Choroid plexus epithelial cell (primary cell): Measurements from ENCODE around the gene TCF7L1.
"Not testable (repeated sequence)": the region's sequence is repeated elsewhere in the genome, so short reads cannot be mapped to it uniquely, and the experiment has no call there.

Experiments used
- DNase-seq: peaks from one replicate; pipeline ENCODE4 v3.0.0-alpha.2; 2010; ENCODE audit warnings: low read depth
- H3K4me3 ChIP-seq: 2 replicates; pipeline ENCODE4 v1.5.1; 2011; ENCODE audit warnings: low read depth, mild to moderate bottlenecking, control low read depth, low read length, moderate library complexity
- TF ChIP-seq, protein P1 (sequence below): conservative IDR thresholded peaks from 2 replicates; pipeline ENCODE4 v1.5.1; 2011; ENCODE audit warnings: low read depth, mild to moderate bottlenecking, control low read depth, inconsistent platforms, low read length, moderate library complexity

Gene TCF7L1

DNA sequence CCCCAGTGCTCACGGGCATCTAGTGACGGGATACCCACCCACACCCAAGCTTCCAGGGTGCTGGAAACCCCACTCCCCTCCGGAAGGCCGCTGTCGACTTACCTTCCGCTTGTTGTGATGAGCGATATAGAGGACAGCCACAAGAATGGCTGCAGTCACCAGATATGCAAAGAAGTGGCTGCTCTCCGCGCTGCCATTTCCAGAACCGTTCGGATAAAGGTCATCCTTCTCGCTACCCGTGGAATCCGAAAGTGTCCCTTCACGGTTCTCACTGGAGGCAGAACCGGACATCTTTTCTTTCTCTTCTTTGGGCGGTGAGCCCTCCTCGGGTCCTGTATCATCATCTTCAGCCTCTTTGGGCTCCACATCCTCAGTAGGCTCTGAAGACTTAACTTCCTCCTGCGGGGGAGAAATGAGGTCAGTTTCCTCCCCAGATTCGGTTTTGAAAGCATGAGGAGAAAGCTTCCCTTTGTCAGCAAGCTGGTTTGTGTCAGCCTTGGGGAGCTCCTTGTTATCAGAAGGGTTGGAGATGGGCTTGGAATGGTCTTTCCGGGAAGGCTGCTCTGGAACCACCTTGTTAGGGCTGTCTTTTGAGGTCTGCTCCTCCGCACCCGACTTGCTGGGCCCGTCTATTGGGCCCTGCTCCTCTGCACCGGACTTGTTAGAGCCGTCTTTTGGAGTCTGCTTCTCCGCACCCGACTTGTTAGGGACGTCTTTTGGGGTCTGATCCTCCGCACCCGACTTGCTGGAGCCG is 193.4 kb downstream of the TCF7L1 start:
- peak; percentile 30 for DNase-seq
- H3K4me3 ChIP-seq: peak overlapping the region; percentile 91
- TF ChIP-seq, protein P1, sequence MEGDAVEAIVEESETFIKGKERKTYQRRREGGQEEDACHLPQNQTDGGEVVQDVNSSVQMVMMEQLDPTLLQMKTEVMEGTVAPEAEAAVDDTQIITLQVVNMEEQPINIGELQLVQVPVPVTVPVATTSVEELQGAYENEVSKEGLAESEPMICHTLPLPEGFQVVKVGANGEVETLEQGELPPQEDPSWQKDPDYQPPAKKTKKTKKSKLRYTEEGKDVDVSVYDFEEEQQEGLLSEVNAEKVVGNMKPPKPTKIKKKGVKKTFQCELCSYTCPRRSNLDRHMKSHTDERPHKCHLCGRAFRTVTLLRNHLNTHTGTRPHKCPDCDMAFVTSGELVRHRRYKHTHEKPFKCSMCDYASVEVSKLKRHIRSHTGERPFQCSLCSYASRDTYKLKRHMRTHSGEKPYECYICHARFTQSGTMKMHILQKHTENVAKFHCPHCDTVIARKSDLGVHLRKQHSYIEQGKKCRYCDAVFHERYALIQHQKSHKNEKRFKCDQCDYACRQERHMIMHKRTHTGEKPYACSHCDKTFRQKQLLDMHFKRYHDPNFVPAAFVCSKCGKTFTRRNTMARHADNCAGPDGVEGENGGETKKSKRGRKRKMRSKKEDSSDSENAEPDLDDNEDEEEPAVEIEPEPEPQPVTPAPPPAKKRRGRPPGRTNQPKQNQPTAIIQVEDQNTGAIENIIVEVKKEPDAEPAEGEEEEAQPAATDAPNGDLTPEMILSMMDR: no peak

DNA sequence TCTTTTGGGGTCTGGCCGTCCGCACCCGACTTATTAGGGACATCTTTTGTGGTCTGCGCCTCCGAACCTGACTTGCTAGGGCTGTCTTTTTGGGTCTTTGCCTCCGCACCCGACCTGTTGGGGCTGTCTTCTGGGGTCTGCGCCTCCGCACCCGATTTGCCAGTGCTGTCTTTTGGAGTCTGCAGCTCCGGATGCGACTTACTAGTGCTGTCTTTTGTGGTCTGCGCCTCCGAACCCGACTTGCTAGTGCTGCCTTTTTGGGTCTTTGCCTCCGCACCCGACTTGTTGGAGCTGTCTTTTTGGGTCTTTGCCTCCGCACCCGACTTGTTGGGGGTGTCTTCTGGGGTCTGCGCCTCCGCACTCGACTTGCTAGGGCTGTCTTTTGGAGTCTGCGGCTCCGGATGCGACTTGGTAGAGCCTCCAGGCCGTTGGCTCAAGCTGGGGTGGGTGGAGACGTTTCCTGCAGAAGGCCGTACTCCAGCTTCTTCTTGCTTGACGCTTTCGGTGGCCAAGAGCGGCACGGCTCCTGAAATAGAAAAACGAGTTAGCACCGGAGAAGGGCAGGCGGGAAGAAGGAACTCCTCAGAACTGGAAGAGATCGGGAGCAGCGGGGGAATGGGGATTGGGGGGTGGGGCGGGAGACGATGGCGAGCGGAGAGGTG is 194.1 kb downstream of the TCF7L1 start:
- TF ChIP-seq, protein P1: no peak
- DNase-seq: peak; percentile 65
- H3K4me3 ChIP-seq: peak overlapping the region; percentile 91

DNA sequence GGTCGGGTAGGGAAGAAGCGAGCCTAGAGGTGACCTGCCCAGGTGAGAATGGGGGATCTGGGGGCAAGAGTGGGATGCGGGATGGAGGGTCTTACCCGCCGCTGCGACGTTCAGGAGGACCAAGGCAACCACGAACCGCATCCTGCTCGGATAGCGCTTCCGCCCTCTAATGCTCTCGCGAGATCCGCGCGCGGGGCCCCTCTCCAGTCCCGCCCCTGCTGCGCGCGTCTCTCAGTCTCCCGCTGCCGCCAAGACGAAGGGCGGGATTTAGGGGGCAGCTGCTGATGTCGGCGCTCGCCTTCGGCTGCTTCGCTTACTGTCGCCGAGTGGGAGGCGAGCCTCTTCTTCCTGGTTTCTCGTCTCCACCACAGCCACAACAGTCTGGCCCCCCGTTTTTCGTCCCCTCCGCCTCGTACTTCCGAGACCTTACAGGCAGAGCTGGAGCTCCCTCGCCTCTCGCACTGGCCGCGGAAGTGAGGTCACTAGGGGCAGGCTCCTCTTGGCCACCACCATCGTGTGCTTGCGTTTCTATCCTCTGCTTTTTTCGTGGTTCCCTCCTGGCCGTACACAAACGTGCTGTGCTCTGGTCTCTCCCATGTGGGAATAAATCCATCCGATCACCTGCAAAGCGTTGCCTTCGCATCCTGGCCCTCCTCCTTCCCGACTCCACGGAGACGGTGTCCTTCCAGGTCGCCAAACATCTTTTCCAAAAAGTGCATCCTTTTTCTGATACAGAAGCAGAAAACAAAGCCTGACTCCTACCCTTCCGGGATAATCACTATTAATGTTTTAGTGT is 194.8 kb downstream of the TCF7L1 start, which contains the start of gene TGOLN2:
TGOLN2 (minus strand) TSS at position 168 of the 796 bp plus-strand sequence; CDS start at position 141, 27 bp downstream.
- TF ChIP-seq, protein P1: peak; percentile 7
- peak; percentile 92 for DNase-seq
- H3K4me3 ChIP-seq: peak within 1 kb of the TSS; percentile 91

DNA sequence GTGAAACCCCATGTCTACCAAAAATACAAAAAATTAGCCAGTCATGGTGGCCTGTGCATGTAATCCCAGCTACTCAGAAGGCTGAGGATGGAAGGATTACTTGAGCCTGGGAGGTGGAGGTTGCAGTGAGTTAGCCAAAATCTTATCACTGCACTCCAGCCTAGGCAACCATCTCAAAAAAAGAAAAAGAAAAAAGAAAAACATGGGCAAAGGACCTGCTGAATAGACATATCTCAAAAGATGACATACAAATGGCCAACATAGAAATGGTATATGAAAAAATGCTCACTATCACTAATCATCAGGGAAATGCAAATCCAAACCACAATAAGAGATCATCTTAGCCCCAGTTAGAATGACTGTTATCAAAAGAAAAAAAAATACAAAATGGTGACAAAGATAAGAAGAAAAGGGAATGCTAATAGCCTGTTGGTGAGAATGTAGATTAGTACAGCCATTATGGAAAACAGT is 196.0 kb downstream of the TCF7L1 start:
- no peak overlapping the region for H3K4me3 ChIP-seq
- TF ChIP-seq, protein P1: no peak
- no peak for DNase-seq

DNA sequence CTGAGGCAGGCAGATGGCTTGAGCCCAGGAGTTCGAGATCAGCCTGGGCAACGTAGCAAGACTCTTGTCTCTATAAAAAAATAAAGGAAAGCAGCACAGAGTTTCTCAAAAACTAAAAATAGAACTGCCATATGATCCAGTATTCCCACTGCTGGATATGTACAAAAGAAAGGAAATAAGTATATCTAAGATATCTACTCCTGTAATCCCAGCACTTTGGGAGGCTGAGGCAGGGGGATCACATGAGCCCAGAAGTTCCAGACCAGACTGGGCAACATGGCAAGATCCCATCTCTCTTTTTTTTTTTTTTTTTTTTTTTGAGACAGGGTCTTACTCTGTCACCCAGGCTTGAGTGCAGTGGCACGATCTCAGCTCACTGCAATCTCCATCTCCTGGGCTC is 196.5 kb downstream of the TCF7L1 start:
- not testable (repeated sequence) for DNase-seq, H3K4me3 ChIP-seq

DNA sequence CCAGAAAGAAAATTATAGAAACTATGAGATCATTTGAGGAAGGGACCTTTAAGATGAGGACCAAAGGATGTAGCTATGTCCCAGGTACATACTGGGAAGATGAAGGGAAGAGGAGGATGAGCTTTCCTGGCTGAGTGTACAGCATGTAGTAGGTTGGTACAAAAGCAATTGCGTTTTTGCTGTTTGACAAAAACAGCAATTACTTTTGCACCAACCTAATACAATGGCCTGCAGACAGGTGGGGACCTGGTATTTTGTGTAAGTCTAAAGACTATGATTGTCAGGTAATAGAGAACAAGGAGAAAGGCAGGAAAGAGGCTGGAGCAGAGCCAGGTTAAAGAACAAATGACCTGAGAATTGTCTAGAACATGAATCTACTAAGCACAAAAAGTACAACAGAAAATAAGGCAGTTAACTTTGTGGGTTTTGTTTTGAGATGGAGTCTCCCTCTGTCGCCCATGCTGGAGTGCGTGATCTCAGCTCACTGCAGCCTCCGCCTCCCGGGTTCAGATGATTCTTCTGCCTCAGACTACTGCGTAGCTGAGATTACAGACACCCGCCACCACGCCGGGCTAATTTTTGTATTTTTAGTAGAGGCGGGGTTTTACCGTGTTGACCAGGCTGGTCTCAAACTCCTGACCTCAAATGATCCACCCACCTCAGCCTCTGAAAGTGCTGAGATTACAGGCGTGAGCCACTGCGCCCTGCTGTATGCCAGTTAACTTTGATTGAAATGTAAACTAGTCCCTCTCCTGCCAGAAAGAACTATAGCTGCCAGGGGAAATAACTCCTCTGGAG is 197.8 kb downstream of the TCF7L1 start:
- TF ChIP-seq, protein P1: no peak
- no peak for DNase-seq
- H3K4me3 ChIP-seq: no peak overlapping the region

DNA sequence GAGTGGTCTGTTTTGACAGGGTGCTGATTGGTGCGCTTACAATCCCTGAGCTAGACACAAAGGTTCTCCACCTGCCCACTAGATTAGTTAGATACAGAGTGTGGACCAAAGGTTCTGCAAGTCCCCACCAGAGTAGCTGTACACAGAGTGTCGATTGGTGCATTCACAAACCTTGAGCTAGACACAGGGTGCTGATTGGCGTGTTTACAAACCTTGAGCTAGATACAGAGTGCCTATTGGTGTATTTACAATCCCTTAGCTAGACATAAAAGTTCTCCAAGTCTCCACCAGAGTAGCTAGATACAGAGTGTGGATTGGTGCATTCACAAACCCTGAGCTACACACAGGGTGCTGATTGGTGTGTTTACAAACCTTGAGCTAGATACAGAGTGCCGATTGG is 200.7 kb downstream of the TCF7L1 start:
- DNase-seq, H3K4me3 ChIP-seq: not testable (repeated sequence)
